Endothelial cell of umbilical vein (primary cell): ENCODE data around the gene RABL6. TPM values are rescaled to one million over a fixed set of nuclear protein-coding genes. Genes with fewer than 3 reads are reported as not detected.

Experiments used
- BruUV-seq: library from RNA; stranded (reverse); fragments of 400-500 nt; replicated peaks from 2 replicates; lab custom pipeline; 2021; lab: Mats Ljungman, UMichigan
- CTCF ChIA-PET: fragments of 300-600, 350-600 bp; sonication (Branson Sonifier 250); formaldehyde crosslinking; loops from one replicate; lab custom pipeline; 2021; ENCODE audit warnings: antibody characterized with exemption, inconsistent platforms; lab: Charles Lee
- POLR2A ChIA-PET: fragments of 300-600, 350-600 bp; sonication (Branson Sonifier 250); formaldehyde crosslinking; loops from one replicate; lab custom pipeline; 2021; ENCODE audit warnings: antibody characterized with exemption, inconsistent platforms; lab: Charles Lee
- DNase-seq: peaks from one replicate; pipeline ENCODE4 v3.0.0-alpha.2; 2011; ENCODE audit warnings: low read depth, low spot score
- FAIRE-seq: peaks from 2 replicates; lab custom pipeline; 2011; peaks lifted over from hg19 to GRCh38; lab: Jason Lieb, UNC
- H2AFZ ChIP-seq: 2 replicates; pipeline ENCODE4 v1.6.0; 2012; ENCODE audit warnings: low read depth, low read length, control low read depth, inconsistent platforms
- H3K27ac ChIP-seq: 2 replicates; pipeline ENCODE4 v1.5.1; 2011; ENCODE audit warnings: low read depth, mild to moderate bottlenecking, control low read depth, low read length, moderate library complexity; ENCODE audit not compliant: insufficient read depth
- H3K27me3 ChIP-seq, 2 experiments: 2 replicates each; pipeline versions ENCODE4 v1.6.0 to v1.6.1; 2011; ENCODE audit warnings: low read length in 2 of 2, mixed read lengths in 1 of 2; ENCODE audit not compliant: control insufficient read depth in 2 of 2, insufficient read depth in 2 of 2
- H3K36me3 ChIP-seq, 2 experiments: 2 replicates in 1 of 2; 3 replicates in 1 of 2; pipeline ENCODE4 v1.5.1; 2011; ENCODE audit warnings: low read length in 2 of 2, mild to moderate bottlenecking in 1 of 2, moderate library complexity in 1 of 2; ENCODE audit not compliant: control insufficient read depth in 2 of 2, insufficient read depth in 2 of 2; ENCODE audit errors: extremely low read depth in 1 of 2
- H3K4me1 ChIP-seq: 3 replicates; pipeline ENCODE4 v1.5.1; 2011; ENCODE audit warnings: mild to moderate bottlenecking, low read length; ENCODE audit not compliant: control insufficient read depth, insufficient read depth; ENCODE audit errors: extremely low read depth
- H3K4me2 ChIP-seq: 2 replicates; pipeline ENCODE4 v1.6.1; 2011; ENCODE audit warnings: low read length, control low read depth, mixed read lengths; ENCODE audit not compliant: insufficient read depth
- H3K4me3 ChIP-seq, 3 experiments: fragments of 200-600 bp in 1 of 3; sonication (generic), shearing (Covaris generic) in 1 of 3; replicated peaks in 1 of 3; 2 replicates each; pipeline ENCODE4 v1.5.1; 2011 to 2016; ENCODE audit warnings: control low read depth in 3 of 3, low read length in 3 of 3, mild to moderate bottlenecking in 2 of 3, inconsistent platforms in 1 of 3, low read depth in 1 of 3, moderate library complexity in 1 of 3; ENCODE audit not compliant: insufficient read depth in 1 of 3
- H3K79me2 ChIP-seq: 2 replicates; pipeline ENCODE4 v1.6.0; 2012; ENCODE audit warnings: low read length, inconsistent platforms; ENCODE audit not compliant: control insufficient read depth, insufficient read depth
- H3K9ac ChIP-seq: replicated peaks from 2 replicates; pipeline ENCODE3; 2011; ENCODE audit warnings: low read length, control low read depth; ENCODE audit not compliant: insufficient read depth; ENCODE audit errors: extremely low read depth
- H3K9me1 ChIP-seq: replicated peaks from 3 replicates; pipeline ENCODE4 v1.6.0; 2011; ENCODE audit warnings: mild to moderate bottlenecking, low read length; ENCODE audit not compliant: control insufficient read depth, insufficient read depth; ENCODE audit errors: extremely low read depth
- H3K9me3 ChIP-seq: replicated peaks from 2 replicates; pipeline ENCODE4 v1.5.1; 2012; ENCODE audit warnings: low read length, inconsistent platforms; ENCODE audit not compliant: control insufficient read depth, insufficient read depth
- H4K20me1 ChIP-seq: replicated peaks from 2 replicates; pipeline ENCODE3; 2011; ENCODE audit warnings: mild to moderate bottlenecking, low read length; ENCODE audit not compliant: control insufficient read depth, insufficient read depth; ENCODE audit errors: extremely low read depth
- EZH2 ChIP-seq: IDR thresholded peaks from 2 replicates; pipeline ENCODE4 v1.6.1; 2012; ENCODE audit warnings: borderline replicate concordance, low read depth, mild to moderate bottlenecking, moderate library complexity, low read length, inconsistent platforms; ENCODE audit not compliant: severe bottlenecking
- FOS ChIP-seq: IDR thresholded peaks from 2 replicates; pipeline ENCODE4 v1.6.1; 2011; ENCODE audit warnings: mild to moderate bottlenecking, low read length, moderate library complexity, borderline replicate concordance; ENCODE audit not compliant: insufficient read depth
- GATA2 ChIP-seq: IDR thresholded peaks from 2 replicates; pipeline ENCODE4 v1.7.0; 2011; ENCODE audit warnings: low read depth, mild to moderate bottlenecking, moderate library complexity, mixed read lengths, low read length; ENCODE audit not compliant: insufficient read length, insufficient read depth
- JUN ChIP-seq: IDR thresholded peaks from 2 replicates; pipeline ENCODE4 v1.6.1; 2011; ENCODE audit warnings: borderline replicate concordance, low read depth; ENCODE audit not compliant: insufficient read length, insufficient read depth
- POLR2A ChIP-seq: IDR thresholded peaks from 2 replicates; pipeline ENCODE4 v1.6.1; 2012; ENCODE audit warnings: low read depth, mild to moderate bottlenecking, control low read depth, low read length
- dilution Hi-C: fragments of 300-500 bp; cut with MboI; formaldehyde crosslinking; loops from one replicate; pipeline ENCODE4 v1.15.0; 2019; ENCODE audit warnings: low sequenced_read_pairs; ENCODE audit not compliant: extremely low pct_ligation_motif_present
- intact Hi-C: fragments of 100-400 bp; cut with micrococcal nuclease; formaldehyde crosslinking; loops from one replicate; pipeline ENCODE4 v1.10.0; 2022
- polyA plus RNA-seq, 4 experiments: library from polyadenylated mRNA; depleted of rRNA in 3 of 4; stranded (reverse) in 3 of 4; unstranded in 1 of 4; fragments of >200 nt; gene quantifications; 2 replicates each; pipeline versions ENCODE4 v1.2.1 to v1.2.3, GENCODE V29; 2011 to 2012; ENCODE audit warnings: missing spikeins in 1 of 4
- total RNA-seq: library from RNA; stranded (reverse); gene quantifications from 2 replicates; pipeline ENCODE4 v1.2.3, GENCODE V29; 2021
- TF ChIP-seq, protein P1 (sequence below): IDR thresholded peaks from 2 replicates; pipeline ENCODE4 v1.6.1; 2011; ENCODE audit not compliant: insufficient read depth, insufficient read length
- TF ChIP-seq, protein P2 (sequence below), 2 donors: IDR thresholded peaks; 1 replicate in 1 of 2; 2 replicates in 1 of 2; pipeline ENCODE4 v1.5.1; 2011; ENCODE audit warnings: low read length in 2 of 2, mild to moderate bottlenecking in 2 of 2, moderate library complexity in 2 of 2, control low read depth in 1 of 2, inconsistent platforms in 1 of 2, low read depth in 1 of 2; ENCODE audit not compliant: insufficient read depth in 1 of 2; ENCODE audit errors: extremely low read depth in 1 of 2

The RABL6 gene
- total and polyA plus RNA-seq, 2 donors (not counting 3 experiments of a cell fraction or from before 2014, with no cell fraction given) = 60.8 to 112 TPM

DNA sequence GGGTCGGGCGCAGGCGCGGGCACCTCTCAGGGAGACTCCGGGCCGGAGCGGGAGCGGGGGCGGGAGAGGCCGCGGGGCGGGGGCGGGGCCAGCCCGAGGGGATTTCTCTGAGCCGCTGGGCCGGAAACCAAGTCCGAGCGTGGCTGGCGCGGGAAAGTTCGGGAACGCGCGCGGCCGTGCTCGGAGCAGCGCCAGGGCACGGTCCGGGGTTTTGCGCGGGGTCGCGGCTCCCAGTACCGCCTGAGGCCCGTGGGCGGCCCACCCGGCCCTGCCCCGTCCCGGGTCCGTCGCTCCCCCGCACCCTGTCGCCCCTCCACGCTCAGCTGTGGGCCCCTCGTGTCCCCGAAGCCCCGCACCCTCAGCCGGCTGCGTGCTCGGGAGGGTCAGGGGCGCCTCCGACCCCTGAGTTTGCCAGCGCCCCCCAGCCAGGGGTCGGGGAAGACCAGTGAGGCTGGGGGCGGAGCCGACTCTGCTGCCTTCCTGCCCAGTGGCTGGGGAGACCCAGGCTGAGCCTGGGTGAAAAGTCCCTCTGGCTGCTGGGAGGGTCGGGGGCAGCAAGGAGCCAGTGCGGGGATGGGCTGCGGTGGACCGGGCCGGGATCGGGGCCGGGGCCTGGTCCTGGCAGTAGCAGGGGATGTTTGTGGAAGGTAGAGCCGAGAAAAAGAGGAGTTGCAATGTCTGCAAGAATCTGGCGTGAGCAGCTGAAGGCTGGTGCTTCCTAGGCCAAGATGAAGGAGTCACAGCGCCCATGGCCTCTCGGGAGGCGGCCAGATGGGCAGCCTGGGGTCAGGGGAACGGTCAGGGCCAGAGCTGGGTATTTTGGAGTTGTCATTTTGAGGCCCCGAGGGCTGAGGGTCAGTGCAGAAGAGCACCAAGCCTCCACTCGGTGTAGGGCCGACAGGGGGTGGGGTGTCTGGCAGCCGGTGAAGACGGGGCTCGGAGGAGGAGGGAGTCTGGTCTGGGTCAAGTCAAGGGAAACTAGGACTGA is 79.2 kb downstream of the RABL6 start:
- Histone ChIP-seq H3K27ac (peak overlapping the region; percentile 56), H3K9me3 (no peaks in the 10 kb centered on the region), H2AFZ (peak overlapping the region; percentile 55), H3K36me3 (no peaks in the 10 kb centered on the region), H3K4me1 (peaks cover 14% of the 10 kb centered on the region), H3K4me3 (peak overlapping the region; percentile 62 to 87 (median 85)), H3K4me2 (peak overlapping the region; percentile 88), H3K9ac (peak overlapping the region; percentile 86), H3K79me2 (peaks cover 49% of the 10 kb centered on the region), H3K27me3 (no peaks in the 10 kb centered on the region), H3K9me1 (no peaks in the 10 kb centered on the region), H4K20me1 (no peaks in the 10 kb centered on the region)
- ChIA-PET CTCF (interaction anchor here (0.6 to 1.0 kb wide), 5 partner anchors 21 to 149 kb away, joined by 3 to 4 read pairs (median 3); partner anchors contain the start of gene EDF1), POLR2A (no interaction called here)
- FAIRE-seq (peak; percentile 43), DNase-seq (peak; percentile 33)
- dilution Hi-C loops = no loop called here
- intact Hi-C loops = loop anchor here (1.0 to 5.0 kb wide), 4 partner anchors 21 to 95 kb away; partner anchors contain the start of genes EDF1, FBXW5, PHPT1 and TMEM141
- no peak for TF ChIP-seq POLR2A
- no peak for TF ChIP-seq EZH2
- no peak for TF ChIP-seq JUN
- TF ChIP-seq, protein P1, sequence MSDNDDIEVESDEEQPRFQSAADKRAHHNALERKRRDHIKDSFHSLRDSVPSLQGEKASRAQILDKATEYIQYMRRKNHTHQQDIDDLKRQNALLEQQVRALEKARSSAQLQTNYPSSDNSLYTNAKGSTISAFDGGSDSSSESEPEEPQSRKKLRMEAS = no peak
- TF ChIP-seq, protein P2, sequence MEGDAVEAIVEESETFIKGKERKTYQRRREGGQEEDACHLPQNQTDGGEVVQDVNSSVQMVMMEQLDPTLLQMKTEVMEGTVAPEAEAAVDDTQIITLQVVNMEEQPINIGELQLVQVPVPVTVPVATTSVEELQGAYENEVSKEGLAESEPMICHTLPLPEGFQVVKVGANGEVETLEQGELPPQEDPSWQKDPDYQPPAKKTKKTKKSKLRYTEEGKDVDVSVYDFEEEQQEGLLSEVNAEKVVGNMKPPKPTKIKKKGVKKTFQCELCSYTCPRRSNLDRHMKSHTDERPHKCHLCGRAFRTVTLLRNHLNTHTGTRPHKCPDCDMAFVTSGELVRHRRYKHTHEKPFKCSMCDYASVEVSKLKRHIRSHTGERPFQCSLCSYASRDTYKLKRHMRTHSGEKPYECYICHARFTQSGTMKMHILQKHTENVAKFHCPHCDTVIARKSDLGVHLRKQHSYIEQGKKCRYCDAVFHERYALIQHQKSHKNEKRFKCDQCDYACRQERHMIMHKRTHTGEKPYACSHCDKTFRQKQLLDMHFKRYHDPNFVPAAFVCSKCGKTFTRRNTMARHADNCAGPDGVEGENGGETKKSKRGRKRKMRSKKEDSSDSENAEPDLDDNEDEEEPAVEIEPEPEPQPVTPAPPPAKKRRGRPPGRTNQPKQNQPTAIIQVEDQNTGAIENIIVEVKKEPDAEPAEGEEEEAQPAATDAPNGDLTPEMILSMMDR (IDR thresholded peaks at IDR 0.05; ENCODE audit: extremely low read depth in 1 of 2, insufficient read depth in 1 of 2, low read depth in 1 of 2, low read length in 2 of 2) = no peak
- TF ChIP-seq GATA2 = no peak
- TF ChIP-seq FOS = no peak
- BruUV-seq = no TSS peak
